GM12878 (cell line): Measurements from ENCODE around the gene NIN. TPM values are rescaled to one million over a fixed set of nuclear protein-coding genes. Genes with fewer than 3 reads are reported as not detected.

Experiments used
- ATAC-seq: fragments of 200-7000 bp; cut with Tn5 transposase; 3 replicates; pipeline ENCODE4 v1.9.1; 2020; ENCODE audit warnings: mild to moderate bottlenecking, moderate library complexity
- BruUV-seq: library from RNA; stranded (reverse); fragments of 400-500 nt; replicated peaks from 2 replicates; lab custom pipeline; 2021; lab: Mats Ljungman, UMichigan
- CTCF ChIA-PET: fragments of 300-600 bp; sonication (Branson Sonifier 250); formaldehyde crosslinking; extraction: SDS; loops from one replicate; lab custom pipeline; 2021; ENCODE audit warnings: inconsistent platforms; lab: Yijun Ruan, JAX
- POLR2A ChIA-PET: fragments of 350-600 bp; formaldehyde crosslinking; extraction: SDS; loops from one replicate; lab custom pipeline; 2021; ENCODE audit warnings: inconsistent platforms; lab: Charles Lee
- RAD21 ChIA-PET: fragments of 300-600 bp; sonication (Branson Sonifier 250); formaldehyde crosslinking; loops from one replicate; lab custom pipeline; 2023; ENCODE audit warnings: antibody characterized with exemption; ENCODE audit not compliant: unreplicated experiment; lab: Charles Lee
- SMC1A ChIA-PET: fragments of 300-600 bp; sonication (Branson Sonifier 250); formaldehyde crosslinking; loops from one replicate; lab custom pipeline; 2023; ENCODE audit not compliant: unreplicated experiment, uncharacterized antibody; lab: Charles Lee
- DNase-seq: peaks from one replicate; pipeline ENCODE4 v3.0.0-alpha.2; 2011; ENCODE audit warnings: low read depth, low spot score
- FAIRE-seq: peaks from 3 replicates; lab custom pipeline; 2011; peaks lifted over from hg19 to GRCh38; lab: Jason Lieb, UNC
- H2AFZ ChIP-seq: 2 replicates; pipeline ENCODE4 v1.6.0; 2011; ENCODE audit warnings: low read depth, low read length, control low read depth; ENCODE audit not compliant: control insufficient read depth
- H3K27ac ChIP-seq: 2 replicates; pipeline ENCODE4 v1.5.1; 2011; ENCODE audit warnings: control low read depth; ENCODE audit not compliant: control insufficient read depth, insufficient read depth
- H3K27me3 ChIP-seq, 2 experiments: replicated peaks in 1 of 2; 2 replicates each; pipeline versions ENCODE4 v1.6.0 to v1.6.1; 2011; ENCODE audit warnings: low read length in 1 of 2; ENCODE audit not compliant: control insufficient read depth in 2 of 2, insufficient read depth in 2 of 2
- H3K36me3 ChIP-seq, 2 experiments: 2 replicates each; pipeline ENCODE4 v1.5.1; 2011; ENCODE audit warnings: low read length in 1 of 2; ENCODE audit not compliant: control insufficient read depth in 2 of 2, insufficient read depth in 2 of 2
- H3K4me1 ChIP-seq: 2 replicates; pipeline ENCODE4 v1.6.1; 2011; ENCODE audit warnings: mild to moderate bottlenecking, low read length, moderate library complexity, mixed read lengths; ENCODE audit not compliant: control insufficient read depth, insufficient read depth
- H3K4me2 ChIP-seq: 2 replicates; pipeline ENCODE4 v1.6.0; 2011; ENCODE audit warnings: control low read depth; ENCODE audit not compliant: control insufficient read depth, insufficient read depth
- H3K4me3 ChIP-seq: fragments of 200-600 bp; sonication (generic); 2 replicates; pipeline ENCODE4 v1.5.1; 2016
- H3K79me2 ChIP-seq: 2 replicates; pipeline ENCODE4 v1.6.0; 2011; ENCODE audit warnings: low read length; ENCODE audit not compliant: control insufficient read depth, insufficient read depth
- H3K9ac ChIP-seq: 2 replicates; pipeline ENCODE4 v1.8.0; 2011; ENCODE audit warnings: low read length, control low read depth, mixed read lengths; ENCODE audit not compliant: control insufficient read depth, insufficient read depth
- H3K9me3 ChIP-seq: replicated peaks from 3 replicates; pipeline ENCODE4 v1.5.1; 2011; ENCODE audit warnings: mild to moderate bottlenecking, low read length; ENCODE audit not compliant: control insufficient read depth, insufficient read depth
- H4K20me1 ChIP-seq: 2 replicates; pipeline ENCODE4 v1.6.0; 2011; ENCODE audit not compliant: control insufficient read depth, insufficient read depth
- CBX3 ChIP-seq: fragments of 200-600 bp; sonication (generic); IDR thresholded peaks from 2 replicates; pipeline ENCODE4 v1.6.1; 2016; ENCODE audit warnings: low read depth, borderline replicate concordance
- CEBPB ChIP-seq, 2 experiments: fragments of 150-350 bp in 1 of 2; IDR thresholded peaks; 2 replicates each; pipeline ENCODE4 v1.6.1; 2012 to 2014; ENCODE audit warnings: low read depth in 2 of 2, low read length in 2 of 2, borderline replicate concordance in 1 of 2, inconsistent platforms in 1 of 2
- CHD4 ChIP-seq: fragments of 200-600 bp; sonication (generic); IDR thresholded peaks from 2 replicates; pipeline ENCODE4 v1.6.1; 2016; ENCODE audit warnings: mild to moderate bottlenecking
- EP300 ChIP-seq, 2 experiments: fragments of 150-350 bp in 1 of 2; IDR thresholded peaks; 2 replicates each; pipeline ENCODE4 v1.6.1; 2011 to 2012; ENCODE audit warnings: low read depth in 2 of 2, low read length in 2 of 2, borderline replicate concordance in 1 of 2, improper control_type of control experiment in 1 of 2, inconsistent platforms in 1 of 2; ENCODE audit not compliant: control insufficient read depth in 1 of 2
- ESRRA ChIP-seq: IDR thresholded peaks from 2 replicates; pipeline ENCODE4 v1.6.1; 2012; ENCODE audit warnings: mild to moderate bottlenecking, low read length, improper control_type of control experiment
- HSF1 ChIP-seq: fragments of 150-350 bp; IDR thresholded peaks from 2 replicates; pipeline ENCODE4 v1.6.1; 2014; ENCODE audit warnings: mild to moderate bottlenecking, low read depth, low read length
- IKZF2 ChIP-seq, 2 experiments: fragments of 450-650 bp; IDR thresholded peaks; 2 replicates each; pipeline ENCODE4 v1.6.1; 2017; ENCODE audit warnings: mild to moderate bottlenecking in 2 of 2, moderate library complexity in 2 of 2
- MYC ChIP-seq: IDR thresholded peaks from 2 replicates; pipeline ENCODE4 v1.6.1; 2011; ENCODE audit warnings: mild to moderate bottlenecking, low read length, moderate library complexity, inconsistent platforms; ENCODE audit not compliant: insufficient read depth, insufficient replicate concordance, insufficient read length, severe bottlenecking
- NFYA ChIP-seq: IDR thresholded peaks from 2 replicates; pipeline ENCODE4 v1.6.1; 2011; ENCODE audit warnings: low read depth, mild to moderate bottlenecking, low read length, improper control_type of control experiment, borderline replicate concordance
- PAX5 ChIP-seq: IDR thresholded peaks from 2 replicates; pipeline ENCODE4 v1.6.1; 2011; ENCODE audit warnings: low read depth, low read length, borderline replicate concordance
- RBBP5 ChIP-seq: fragments of 200-600 bp; sonication (generic); conservative IDR thresholded peaks from 2 replicates; pipeline ENCODE4 v1.6.1; 2016
- SREBF2 ChIP-seq: IDR thresholded peaks from 2 replicates; pipeline ENCODE4 v1.6.1; 2012; ENCODE audit warnings: mild to moderate bottlenecking, low read length
- USF1 ChIP-seq: IDR thresholded peaks from 2 replicates; pipeline ENCODE4 v1.6.1; 2011; ENCODE audit warnings: borderline replicate concordance, low read depth, mild to moderate bottlenecking, moderate library complexity, mixed read lengths, low read length; ENCODE audit not compliant: insufficient read depth; ENCODE audit errors: extremely low read length
- ZNF217 ChIP-seq: fragments of 450-650 bp; IDR thresholded peaks from 2 replicates; pipeline ENCODE4 v1.6.1; 2017; ENCODE audit warnings: antibody characterized with exemption, mild to moderate bottlenecking
- ZNF24 ChIP-seq: fragments of 450-650 bp; IDR thresholded peaks from 2 replicates; pipeline ENCODE4 v1.6.1; 2017; ENCODE audit warnings: antibody characterized with exemption, mild to moderate bottlenecking
- ZNF274 ChIP-seq: IDR thresholded peaks from one replicate; pipeline ENCODE4 v1.8.0; 2011; ENCODE audit not compliant: insufficient read length, insufficient read depth
- in situ Hi-C: fragments of 300-500 bp; cut with MboI; formaldehyde crosslinking; loops from 9 replicates; pipeline ENCODE4 v1.14.3; 2018; ENCODE audit warnings: mixed read lengths
- intact Hi-C: fragments of 100-400 bp; cut with micrococcal nuclease; formaldehyde crosslinking; loops from one replicate; pipeline ENCODE4 v1.14.2; 2022; ENCODE audit not compliant: unreplicated experiment
- polyA plus RNA-seq, 11 experiments: library from polyadenylated mRNA; depleted of rRNA in 4 of 11; unstranded in 6 of 11; stranded (reverse) in 5 of 11; fragments of >200 nt; fragmentation: Nextera tagmentation in 4 of 11; fragmentation: Illumina TruSeq in 1 of 11; extraction: Ambion mirVana in 4 of 11; extraction: Trizol in 1 of 11; gene quantifications; 1 replicate in 1 of 11; 2 replicates in 10 of 11; pipeline versions ENCODE4 v1.2.1 to v1.2.3, GENCODE V29; 2011 to 2016; ENCODE audit warnings: inconsistent platforms in 2 of 11, missing spikeins in 2 of 11, low read depth in 1 of 11
- total RNA-seq, 4 experiments: library from RNA; depleted of rRNA in 3 of 4; stranded (reverse); fragments of >200 nt in 3 of 4; fragmentation: Illumina TruSeq in 1 of 4; extraction: Trizol in 1 of 4; gene quantifications; 2 replicates each; pipeline versions ENCODE4 v1.2.1 to v1.2.3, GENCODE V29; 2013 to 2021
- TF ChIP-seq, protein P1 (sequence below): IDR thresholded peaks from 2 replicates; pipeline ENCODE4 v1.6.1; 2011; ENCODE audit warnings: mild to moderate bottlenecking, low read depth, low read length, moderate library complexity; ENCODE audit not compliant: insufficient replicate concordance
- TF ChIP-seq, protein P2 (sequence below): fragments of 450-650 bp; IDR thresholded peaks from 2 replicates; pipeline ENCODE4 v1.6.1; 2017; ENCODE audit warnings: mild to moderate bottlenecking

The NIN gene
- total and polyA plus RNA-seq, 10 of the 15 experiments (the other 5 are each of a cell fraction or from before 2014, with no cell fraction given) = 16.2 to 135 (median 70.3) TPM

DNA sequence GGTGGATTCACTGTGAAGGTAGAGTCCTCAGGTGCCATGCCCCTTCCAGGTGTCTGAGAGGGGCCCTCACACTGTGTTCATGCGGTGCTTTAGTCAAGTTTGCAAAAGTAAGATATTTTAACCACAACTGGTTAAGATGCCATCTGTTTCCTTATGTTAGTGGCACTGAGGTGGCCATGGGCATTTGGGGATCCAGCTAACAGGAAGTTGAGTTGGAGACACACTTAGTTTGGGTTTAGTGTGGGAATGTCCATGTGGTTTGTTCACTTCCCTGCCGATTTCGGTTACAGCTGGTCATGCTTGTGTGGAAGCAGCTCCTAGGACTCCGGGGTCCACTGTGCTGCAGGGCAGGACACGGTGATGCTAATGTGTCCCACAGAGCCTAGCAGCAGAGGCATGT, 23.6 kb upstream of the NIN start (continued):
- TF ChIP-seq, protein P1, sequence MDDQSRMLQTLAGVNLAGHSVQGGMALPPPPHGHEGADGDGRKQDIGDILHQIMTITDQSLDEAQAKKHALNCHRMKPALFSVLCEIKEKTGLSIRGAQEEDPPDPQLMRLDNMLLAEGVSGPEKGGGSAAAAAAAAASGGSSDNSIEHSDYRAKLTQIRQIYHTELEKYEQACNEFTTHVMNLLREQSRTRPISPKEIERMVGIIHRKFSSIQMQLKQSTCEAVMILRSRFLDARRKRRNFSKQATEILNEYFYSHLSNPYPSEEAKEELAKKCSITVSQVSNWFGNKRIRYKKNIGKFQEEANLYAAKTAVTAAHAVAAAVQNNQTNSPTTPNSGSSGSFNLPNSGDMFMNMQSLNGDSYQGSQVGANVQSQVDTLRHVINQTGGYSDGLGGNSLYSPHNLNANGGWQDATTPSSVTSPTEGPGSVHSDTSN = no peak
- TF ChIP-seq CHD4 (no peak), EP300 (IDR thresholded peaks at IDR 0.05; ENCODE audit: borderline replicate concordance in 1 of 2, control insufficient read depth in 1 of 2, low read depth in 2 of 2, low read length in 2 of 2) (no peak), CBX3 (no peak)

- no peak for ATAC-seq
- Histone ChIP-seq H3K4me2 (no peak overlapping the region), H4K20me1 (no peaks in the 10 kb centered on the region), H3K79me2 (no peaks in the 10 kb centered on the region), H3K9ac (no peak overlapping the region), H3K36me3 (no peaks in the 10 kb centered on the region), H3K4me1 (no peaks in the 10 kb centered on the region), H3K27me3 (no peaks in the 10 kb centered on the region; a peak in 1 of 4 replicates), H3K4me3 (no peak overlapping the region), H3K9me3 (no peaks in the 10 kb centered on the region), H2AFZ (no peak overlapping the region), H3K27ac (no peak overlapping the region)
- DNase-seq = no peak
- ChIA-PET CTCF (interaction anchor here (12.4 kb wide), 1 partner anchor 64 kb away, joined by 237 read pairs; no protein-coding TSS in a partner anchor), SMC1A (interaction anchor here (0.8 to 11.9 kb wide), 3 partner anchors 26 to 76 kb away, joined by 3 to 233 read pairs (median 4); no protein-coding TSS in a partner anchor), POLR2A (interaction anchor here (0.9 kb wide), 1 partner anchor 27 kb away, joined by 3 read pairs; no protein-coding TSS in a partner anchor), RAD21 (no interaction called here)
- BruUV-seq = no TSS peak
- in situ Hi-C loops (loop anchor here (25.0 kb wide), 1 partner anchor 242 kb away; no protein-coding TSS in a partner anchor), intact Hi-C loops (no loop called here)
- no peak for FAIRE-seq
- TF ChIP-seq RBBP5 (no peak), PAX5 (no peak), HSF1 (no peak), ZNF217 (no peak), CHD4 (no peak), IKZF2 (IDR thresholded peaks at IDR 0.05) (no peak), CEBPB (IDR thresholded peaks at IDR 0.05; ENCODE audit: borderline replicate concordance in 1 of 2, low read depth in 2 of 2, low read length in 2 of 2) (no peak), ESRRA (no peak), USF1 (no peak), MYC (no peak), ZNF274 (no peak), SREBF2 (no peak), NFYA (no peak), ZNF24 (no peak)
- TF ChIP-seq, protein P2, sequence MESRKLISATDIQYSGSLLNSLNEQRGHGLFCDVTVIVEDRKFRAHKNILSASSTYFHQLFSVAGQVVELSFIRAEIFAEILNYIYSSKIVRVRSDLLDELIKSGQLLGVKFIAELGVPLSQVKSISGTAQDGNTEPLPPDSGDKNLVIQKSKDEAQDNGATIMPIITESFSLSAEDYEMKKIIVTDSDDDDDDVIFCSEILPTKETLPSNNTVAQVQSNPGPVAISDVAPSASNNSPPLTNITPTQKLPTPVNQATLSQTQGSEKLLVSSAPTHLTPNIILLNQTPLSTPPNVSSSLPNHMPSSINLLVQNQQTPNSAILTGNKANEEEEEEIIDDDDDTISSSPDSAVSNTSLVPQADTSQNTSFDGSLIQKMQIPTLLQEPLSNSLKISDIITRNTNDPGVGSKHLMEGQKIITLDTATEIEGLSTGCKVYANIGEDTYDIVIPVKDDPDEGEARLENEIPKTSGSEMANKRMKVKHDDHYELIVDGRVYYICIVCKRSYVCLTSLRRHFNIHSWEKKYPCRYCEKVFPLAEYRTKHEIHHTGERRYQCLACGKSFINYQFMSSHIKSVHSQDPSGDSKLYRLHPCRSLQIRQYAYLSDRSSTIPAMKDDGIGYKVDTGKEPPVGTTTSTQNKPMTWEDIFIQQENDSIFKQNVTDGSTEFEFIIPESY = no peak
These were observed 22.9 kb upstream of the NIN start for GRCh38 chr14:50853891-50854290.
